GM12878 (cell line): ENCODE results near the gene ZAR1L. TPM values are rescaled to one million over a fixed set of nuclear protein-coding genes. Genes with fewer than 3 reads are reported as not detected.

ENCODE experiments used
- ATAC-seq: fragments of 200-7000 bp; cut with Tn5 transposase; 3 replicates; pipeline ENCODE4 v1.9.1; 2020; ENCODE audit warnings: mild to moderate bottlenecking, moderate library complexity
- BruUV-seq: library from RNA; stranded (reverse); fragments of 400-500 nt; replicated peaks from 2 replicates; lab custom pipeline; 2021; lab: Mats Ljungman, UMichigan
- CTCF ChIA-PET: fragments of 300-600 bp; sonication (Branson Sonifier 250); formaldehyde crosslinking; extraction: SDS; loops from one replicate; lab custom pipeline; 2021; ENCODE audit warnings: inconsistent platforms; lab: Yijun Ruan, JAX
- POLR2A ChIA-PET: fragments of 350-600 bp; formaldehyde crosslinking; extraction: SDS; loops from one replicate; lab custom pipeline; 2021; ENCODE audit warnings: inconsistent platforms; lab: Charles Lee
- RAD21 ChIA-PET: fragments of 300-600 bp; sonication (Branson Sonifier 250); formaldehyde crosslinking; loops from one replicate; lab custom pipeline; 2023; ENCODE audit warnings: antibody characterized with exemption; ENCODE audit not compliant: unreplicated experiment; lab: Charles Lee
- SMC1A ChIA-PET: fragments of 300-600 bp; sonication (Branson Sonifier 250); formaldehyde crosslinking; loops from one replicate; lab custom pipeline; 2023; ENCODE audit not compliant: unreplicated experiment, uncharacterized antibody; lab: Charles Lee
- DNase-seq: peaks from one replicate; pipeline ENCODE4 v3.0.0-alpha.2; 2011; ENCODE audit warnings: low read depth, low spot score
- FAIRE-seq: peaks from 3 replicates; lab custom pipeline; 2011; peaks lifted over from hg19 to GRCh38; lab: Jason Lieb, UNC
- H2AFZ ChIP-seq: 2 replicates; pipeline ENCODE4 v1.6.0; 2011; ENCODE audit warnings: low read depth, low read length, control low read depth; ENCODE audit not compliant: control insufficient read depth
- H3K27ac ChIP-seq: 2 replicates; pipeline ENCODE4 v1.5.1; 2011; ENCODE audit warnings: control low read depth; ENCODE audit not compliant: control insufficient read depth, insufficient read depth
- H3K27me3 ChIP-seq, 2 experiments: replicated peaks in 1 of 2; 2 replicates each; pipeline versions ENCODE4 v1.6.0 to v1.6.1; 2011; ENCODE audit warnings: low read length in 1 of 2; ENCODE audit not compliant: control insufficient read depth in 2 of 2, insufficient read depth in 2 of 2
- H3K36me3 ChIP-seq, 2 experiments: 2 replicates each; pipeline ENCODE4 v1.5.1; 2011; ENCODE audit warnings: low read length in 1 of 2; ENCODE audit not compliant: control insufficient read depth in 2 of 2, insufficient read depth in 2 of 2
- H3K4me1 ChIP-seq: 2 replicates; pipeline ENCODE4 v1.6.1; 2011; ENCODE audit warnings: mild to moderate bottlenecking, low read length, moderate library complexity, mixed read lengths; ENCODE audit not compliant: control insufficient read depth, insufficient read depth
- H3K4me2 ChIP-seq: 2 replicates; pipeline ENCODE4 v1.6.0; 2011; ENCODE audit warnings: control low read depth; ENCODE audit not compliant: control insufficient read depth, insufficient read depth
- H3K4me3 ChIP-seq: fragments of 200-600 bp; sonication (generic); 2 replicates; pipeline ENCODE4 v1.5.1; 2016
- H3K79me2 ChIP-seq: 2 replicates; pipeline ENCODE4 v1.6.0; 2011; ENCODE audit warnings: low read length; ENCODE audit not compliant: control insufficient read depth, insufficient read depth
- H3K9ac ChIP-seq: 2 replicates; pipeline ENCODE4 v1.8.0; 2011; ENCODE audit warnings: low read length, control low read depth, mixed read lengths; ENCODE audit not compliant: control insufficient read depth, insufficient read depth
- H3K9me3 ChIP-seq: replicated peaks from 3 replicates; pipeline ENCODE4 v1.5.1; 2011; ENCODE audit warnings: mild to moderate bottlenecking, low read length; ENCODE audit not compliant: control insufficient read depth, insufficient read depth
- H4K20me1 ChIP-seq: 2 replicates; pipeline ENCODE4 v1.6.0; 2011; ENCODE audit not compliant: control insufficient read depth, insufficient read depth
- RAD21 ChIP-seq: IDR thresholded peaks from 2 replicates; pipeline ENCODE4 v1.6.1; 2011; ENCODE audit warnings: mild to moderate bottlenecking, low read depth, low read length, moderate library complexity; ENCODE audit not compliant: insufficient read depth
- SMC3 ChIP-seq: IDR thresholded peaks from 2 replicates; pipeline ENCODE4 v1.6.1; 2011; ENCODE audit warnings: low read length, improper control_type of control experiment, borderline replicate concordance
- SP1 ChIP-seq: IDR thresholded peaks from one replicate; pipeline ENCODE4 v1.6.1; 2011; ENCODE audit warnings: low read depth, low read length
- YBX1 ChIP-seq: fragments of 450-650 bp; IDR thresholded peaks from 2 replicates; pipeline ENCODE4 v1.6.1; 2016; ENCODE audit warnings: antibody characterized with exemption
- WGBS: methylation state at CpG from one replicate; pipeline ENCODE4 v1.1.6; 2016; ENCODE audit warnings: low lambda C conversion rate; ENCODE audit not compliant: insufficient replicate concordance, insufficient coverage; ENCODE audit errors: missing lambda C conversion rate; 5-methylcytosine and 5-hydroxymethylcytosine counted together
- in situ Hi-C: fragments of 300-500 bp; cut with MboI; formaldehyde crosslinking; loops from 9 replicates; pipeline ENCODE4 v1.14.3; 2018; ENCODE audit warnings: mixed read lengths
- intact Hi-C: fragments of 100-400 bp; cut with micrococcal nuclease; formaldehyde crosslinking; loops from one replicate; pipeline ENCODE4 v1.14.2; 2022; ENCODE audit not compliant: unreplicated experiment
- polyA plus RNA-seq, 11 experiments: library from polyadenylated mRNA; depleted of rRNA in 4 of 11; unstranded in 6 of 11; stranded (reverse) in 5 of 11; fragments of >200 nt; fragmentation: Nextera tagmentation in 4 of 11; fragmentation: Illumina TruSeq in 1 of 11; extraction: Ambion mirVana in 4 of 11; extraction: Trizol in 1 of 11; gene quantifications; 1 replicate in 1 of 11; 2 replicates in 10 of 11; pipeline versions ENCODE4 v1.2.1 to v1.2.3, GENCODE V29; 2011 to 2016; ENCODE audit warnings: inconsistent platforms in 2 of 11, missing spikeins in 2 of 11, low read depth in 1 of 11
- total RNA-seq, 4 experiments: library from RNA; depleted of rRNA in 3 of 4; stranded (reverse); fragments of >200 nt in 3 of 4; fragmentation: Illumina TruSeq in 1 of 4; extraction: Trizol in 1 of 4; gene quantifications; 2 replicates each; pipeline versions ENCODE4 v1.2.1 to v1.2.3, GENCODE V29; 2013 to 2021
- TF ChIP-seq, protein P1 (sequence below): IDR thresholded peaks from 2 replicates; pipeline ENCODE4 v1.6.1; 2012; ENCODE audit warnings: low read depth, low read length, improper control_type of control experiment
- TF ChIP-seq, protein P2 (sequence below): fragments of 450-650 bp; IDR thresholded peaks from 2 replicates; pipeline ENCODE4 v1.6.1; 2017; ENCODE audit warnings: mild to moderate bottlenecking
- TF ChIP-seq, protein P3 (sequence below): fragments of 450-650 bp; IDR thresholded peaks from 2 replicates; pipeline ENCODE4 v1.6.1; 2017; ENCODE audit warnings: mild to moderate bottlenecking, moderate library complexity
- TF ChIP-seq, protein P4 (sequence below), 3 experiments: IDR thresholded peaks in 2 of 3; conservative IDR thresholded peaks in 1 of 3; 2 replicates each; pipeline ENCODE4 v1.5.1; 2011; ENCODE audit warnings: low read depth in 3 of 3, low read length in 3 of 3, mild to moderate bottlenecking in 3 of 3, control low read depth in 2 of 3, moderate library complexity in 2 of 3, inconsistent platforms in 1 of 3, mixed read lengths in 1 of 3; ENCODE audit not compliant: control insufficient read depth in 2 of 3, insufficient read depth in 1 of 3; ENCODE audit errors: extremely low read depth in 1 of 3

ZAR1L gene
- total and polyA plus RNA-seq, 10 of the 15 experiments (the other 5 are each of a cell fraction or from before 2014, with no cell fraction given): 0.05 to 0.34 (median 0.17) TPM; not detected in 6

DNA sequence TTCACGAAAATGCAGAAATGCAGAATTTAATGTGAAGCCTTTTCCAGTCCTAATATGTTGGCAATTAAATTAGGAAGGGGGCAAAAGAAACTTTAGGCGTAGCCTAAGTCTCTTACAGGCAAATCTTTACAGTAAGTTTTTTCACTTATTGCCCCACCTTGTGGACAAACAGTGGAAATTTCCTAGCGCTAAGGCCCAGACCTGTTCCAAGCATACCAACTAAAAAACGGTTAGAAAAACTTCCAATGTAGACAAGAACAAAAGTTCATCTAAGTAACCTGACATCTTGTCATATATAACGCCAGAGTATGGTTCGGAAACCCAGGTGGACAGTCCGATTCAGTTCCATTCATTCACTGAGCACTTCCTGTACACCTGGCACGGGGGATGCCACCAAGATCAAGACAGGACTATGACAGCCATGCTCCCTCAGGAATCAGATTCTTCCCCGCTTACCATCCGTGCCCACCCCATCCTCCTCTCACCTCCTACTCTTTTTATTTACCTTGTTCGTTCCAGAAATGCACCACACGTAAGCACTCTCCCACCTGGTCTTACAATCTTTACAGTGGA is 4.9 kb downstream of the ZAR1L start:
- ChIA-PET POLR2A (no interaction called here), SMC1A (interaction anchor here (2.6 kb wide), 1 partner anchor 400 kb away, joined by 7 read pairs; no protein-coding TSS in a partner anchor), RAD21 (interaction anchor here (1.2 kb wide), 1 partner anchor 396 kb away, joined by 3 read pairs; no protein-coding TSS in a partner anchor), CTCF (interaction anchor here (1.0 kb wide), 1 partner anchor 271 kb away, joined by 3 read pairs; no protein-coding TSS in a partner anchor)
- DNase-seq (no peak), ATAC-seq (peak; percentile 84), FAIRE-seq (peak; percentile 31)
- peaks cover 8% of the 10 kb centered on the region for H3K4me1 ChIP-seq
- H3K9ac ChIP-seq: no peak overlapping the region
- WGBS: 25% methylated on average over 11 of the region's 12 CpGs
- peak overlapping the region; percentile 74 for H2AFZ ChIP-seq
- in situ Hi-C loops (loop anchor here (5.0 kb wide), 2 partner anchors 278 to 398 kb away; partner anchors contain the start of gene FRY), intact Hi-C loops (loop anchor here (1.0 to 2.0 kb wide), 4 partner anchors 42 to 400 kb away; no protein-coding TSS in a partner anchor)
- H4K20me1 ChIP-seq: no peaks in the 10 kb centered on the region
- no TSS peak for BruUV-seq
- H3K27ac ChIP-seq: no peak overlapping the region
- no peaks in the 10 kb centered on the region for H3K27me3 ChIP-seq
- H3K4me2 ChIP-seq: no peak overlapping the region
- H3K9me3 ChIP-seq: no peaks in the 10 kb centered on the region; the same call in 2 of the 3 replicates
- H3K36me3 ChIP-seq: no peaks in the 10 kb centered on the region
- no peaks in the 10 kb centered on the region for H3K79me2 ChIP-seq
- TF ChIP-seq, protein P1, sequence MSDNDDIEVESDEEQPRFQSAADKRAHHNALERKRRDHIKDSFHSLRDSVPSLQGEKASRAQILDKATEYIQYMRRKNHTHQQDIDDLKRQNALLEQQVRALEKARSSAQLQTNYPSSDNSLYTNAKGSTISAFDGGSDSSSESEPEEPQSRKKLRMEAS: no peak
- TF ChIP-seq, protein P2, sequence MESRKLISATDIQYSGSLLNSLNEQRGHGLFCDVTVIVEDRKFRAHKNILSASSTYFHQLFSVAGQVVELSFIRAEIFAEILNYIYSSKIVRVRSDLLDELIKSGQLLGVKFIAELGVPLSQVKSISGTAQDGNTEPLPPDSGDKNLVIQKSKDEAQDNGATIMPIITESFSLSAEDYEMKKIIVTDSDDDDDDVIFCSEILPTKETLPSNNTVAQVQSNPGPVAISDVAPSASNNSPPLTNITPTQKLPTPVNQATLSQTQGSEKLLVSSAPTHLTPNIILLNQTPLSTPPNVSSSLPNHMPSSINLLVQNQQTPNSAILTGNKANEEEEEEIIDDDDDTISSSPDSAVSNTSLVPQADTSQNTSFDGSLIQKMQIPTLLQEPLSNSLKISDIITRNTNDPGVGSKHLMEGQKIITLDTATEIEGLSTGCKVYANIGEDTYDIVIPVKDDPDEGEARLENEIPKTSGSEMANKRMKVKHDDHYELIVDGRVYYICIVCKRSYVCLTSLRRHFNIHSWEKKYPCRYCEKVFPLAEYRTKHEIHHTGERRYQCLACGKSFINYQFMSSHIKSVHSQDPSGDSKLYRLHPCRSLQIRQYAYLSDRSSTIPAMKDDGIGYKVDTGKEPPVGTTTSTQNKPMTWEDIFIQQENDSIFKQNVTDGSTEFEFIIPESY: no peak
- TF ChIP-seq SP1 (no peak), YBX1 (no peak), RAD21 (peak; percentile 66), SMC3 (peak; percentile 73)
- TF ChIP-seq, protein P3, sequence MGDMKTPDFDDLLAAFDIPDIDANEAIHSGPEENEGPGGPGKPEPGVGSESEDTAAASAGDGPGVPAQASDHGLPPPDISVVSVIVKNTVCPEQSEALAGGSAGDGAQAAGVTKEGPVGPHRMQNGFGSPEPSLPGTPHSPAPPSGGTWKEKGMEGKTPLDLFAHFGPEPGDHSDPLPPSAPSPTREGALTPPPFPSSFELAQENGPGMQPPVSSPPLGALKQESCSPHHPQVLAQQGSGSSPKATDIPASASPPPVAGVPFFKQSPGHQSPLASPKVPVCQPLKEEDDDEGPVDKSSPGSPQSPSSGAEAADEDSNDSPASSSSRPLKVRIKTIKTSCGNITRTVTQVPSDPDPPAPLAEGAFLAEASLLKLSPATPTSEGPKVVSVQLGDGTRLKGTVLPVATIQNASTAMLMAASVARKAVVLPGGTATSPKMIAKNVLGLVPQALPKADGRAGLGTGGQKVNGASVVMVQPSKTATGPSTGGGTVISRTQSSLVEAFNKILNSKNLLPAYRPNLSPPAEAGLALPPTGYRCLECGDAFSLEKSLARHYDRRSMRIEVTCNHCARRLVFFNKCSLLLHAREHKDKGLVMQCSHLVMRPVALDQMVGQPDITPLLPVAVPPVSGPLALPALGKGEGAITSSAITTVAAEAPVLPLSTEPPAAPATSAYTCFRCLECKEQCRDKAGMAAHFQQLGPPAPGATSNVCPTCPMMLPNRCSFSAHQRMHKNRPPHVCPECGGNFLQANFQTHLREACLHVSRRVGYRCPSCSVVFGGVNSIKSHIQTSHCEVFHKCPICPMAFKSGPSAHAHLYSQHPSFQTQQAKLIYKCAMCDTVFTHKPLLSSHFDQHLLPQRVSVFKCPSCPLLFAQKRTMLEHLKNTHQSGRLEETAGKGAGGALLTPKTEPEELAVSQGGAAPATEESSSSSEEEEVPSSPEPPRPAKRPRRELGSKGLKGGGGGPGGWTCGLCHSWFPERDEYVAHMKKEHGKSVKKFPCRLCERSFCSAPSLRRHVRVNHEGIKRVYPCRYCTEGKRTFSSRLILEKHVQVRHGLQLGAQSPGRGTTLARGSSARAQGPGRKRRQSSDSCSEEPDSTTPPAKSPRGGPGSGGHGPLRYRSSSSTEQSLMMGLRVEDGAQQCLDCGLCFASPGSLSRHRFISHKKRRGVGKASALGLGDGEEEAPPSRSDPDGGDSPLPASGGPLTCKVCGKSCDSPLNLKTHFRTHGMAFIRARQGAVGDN: no peak
- TF ChIP-seq, protein P4, sequence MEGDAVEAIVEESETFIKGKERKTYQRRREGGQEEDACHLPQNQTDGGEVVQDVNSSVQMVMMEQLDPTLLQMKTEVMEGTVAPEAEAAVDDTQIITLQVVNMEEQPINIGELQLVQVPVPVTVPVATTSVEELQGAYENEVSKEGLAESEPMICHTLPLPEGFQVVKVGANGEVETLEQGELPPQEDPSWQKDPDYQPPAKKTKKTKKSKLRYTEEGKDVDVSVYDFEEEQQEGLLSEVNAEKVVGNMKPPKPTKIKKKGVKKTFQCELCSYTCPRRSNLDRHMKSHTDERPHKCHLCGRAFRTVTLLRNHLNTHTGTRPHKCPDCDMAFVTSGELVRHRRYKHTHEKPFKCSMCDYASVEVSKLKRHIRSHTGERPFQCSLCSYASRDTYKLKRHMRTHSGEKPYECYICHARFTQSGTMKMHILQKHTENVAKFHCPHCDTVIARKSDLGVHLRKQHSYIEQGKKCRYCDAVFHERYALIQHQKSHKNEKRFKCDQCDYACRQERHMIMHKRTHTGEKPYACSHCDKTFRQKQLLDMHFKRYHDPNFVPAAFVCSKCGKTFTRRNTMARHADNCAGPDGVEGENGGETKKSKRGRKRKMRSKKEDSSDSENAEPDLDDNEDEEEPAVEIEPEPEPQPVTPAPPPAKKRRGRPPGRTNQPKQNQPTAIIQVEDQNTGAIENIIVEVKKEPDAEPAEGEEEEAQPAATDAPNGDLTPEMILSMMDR (IDR thresholded peaks at IDR 0.05 in 2 of 3, conservative IDR thresholded peaks at IDR 0.05 in 1 of 3; ENCODE audit: control insufficient read depth in 2 of 3, extremely low read depth in 1 of 3, insufficient read depth in 1 of 3, low read depth in 3 of 3, low read length in 3 of 3): peak; percentile 61 to 73 (median 67)
- H3K4me3 ChIP-seq: no peak overlapping the region
